Activated naive CD4-positive, alpha-beta T cell treated with anti-CD3 and anti-CD28 coated beads, Interleukin-2, amount 50 U/mL, for 16 hours (primary cell): Measurements from ENCODE around the gene PERM1.

ENCODE experiments used
- DNase-seq: peaks from one replicate; pipeline ENCODE4 v3.0.0-alpha.2; 2020

Gene PERM1

DNA sequence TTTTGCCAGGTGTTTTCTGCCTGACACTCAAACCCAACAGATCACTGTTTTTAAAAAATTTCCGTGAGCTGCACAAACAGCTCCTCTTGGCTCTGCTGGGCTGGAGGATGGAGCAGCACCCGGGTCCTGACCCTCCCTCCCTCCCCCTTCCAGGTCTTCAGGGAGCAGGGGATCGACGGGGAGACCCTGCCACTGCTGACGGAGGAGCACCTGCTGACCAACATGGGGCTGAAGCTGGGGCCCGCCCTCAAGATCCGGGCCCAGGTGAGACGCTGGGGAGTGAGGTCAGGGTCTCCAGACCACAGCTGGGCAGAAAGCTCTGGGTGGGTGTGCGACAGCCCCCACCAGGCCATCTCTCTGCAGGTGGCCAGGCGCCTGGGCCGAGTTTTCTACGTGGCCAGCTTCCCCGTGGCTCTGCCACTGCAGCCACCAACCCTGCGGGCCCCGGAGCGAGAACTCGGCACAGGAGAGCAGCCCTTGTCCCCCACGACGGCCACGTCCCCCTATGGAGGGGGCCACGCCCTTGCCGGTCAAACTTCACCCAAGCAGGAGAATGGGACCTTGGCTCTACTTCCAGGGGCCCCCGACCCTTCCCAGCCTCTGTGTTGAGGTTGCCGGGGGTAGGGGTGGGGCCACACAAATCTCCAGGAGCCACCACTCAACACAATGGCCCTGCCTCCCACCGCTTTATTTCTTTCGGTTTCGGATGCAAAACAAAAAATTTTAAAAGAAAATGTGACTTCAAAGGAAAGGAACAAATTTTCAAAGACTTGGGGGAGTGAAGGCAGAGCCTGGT is 38.1 kb downstream of the PERM1 start:
- DNase-seq, result no peak

DNA sequence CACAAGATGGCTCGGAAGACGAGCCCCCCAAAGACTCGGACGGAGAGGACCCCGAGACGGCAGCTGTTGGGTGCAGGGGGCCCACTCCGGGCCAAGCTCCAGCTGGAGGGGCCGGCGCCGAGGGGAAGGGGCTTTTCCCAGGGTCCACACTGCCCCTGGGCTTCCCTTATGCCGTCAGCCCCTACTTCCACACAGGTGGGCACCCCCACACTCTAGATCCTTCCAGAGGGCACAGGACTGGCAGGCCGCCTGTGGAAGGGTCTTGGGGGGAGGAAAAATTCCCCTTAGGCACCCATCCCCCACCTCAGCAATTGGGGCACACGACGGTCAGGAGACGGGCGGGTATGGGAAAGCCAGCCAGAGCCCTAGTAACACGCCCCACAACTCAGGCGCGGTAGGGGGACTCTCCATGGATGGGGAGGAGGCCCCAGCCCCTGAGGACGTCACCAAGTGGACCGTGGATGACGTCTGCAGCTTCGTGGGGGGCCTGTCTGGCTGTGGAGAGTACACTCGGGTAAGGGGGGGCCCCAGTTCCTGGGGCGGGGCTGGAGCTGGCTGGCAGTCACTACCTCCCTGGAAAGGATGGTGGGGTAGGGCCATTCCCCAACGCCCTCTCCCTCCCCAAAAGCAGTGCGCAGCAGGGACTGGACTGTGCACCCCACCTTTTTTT is 38.9 kb downstream of the PERM1 start:
- no peak for DNase-seq

DNA sequence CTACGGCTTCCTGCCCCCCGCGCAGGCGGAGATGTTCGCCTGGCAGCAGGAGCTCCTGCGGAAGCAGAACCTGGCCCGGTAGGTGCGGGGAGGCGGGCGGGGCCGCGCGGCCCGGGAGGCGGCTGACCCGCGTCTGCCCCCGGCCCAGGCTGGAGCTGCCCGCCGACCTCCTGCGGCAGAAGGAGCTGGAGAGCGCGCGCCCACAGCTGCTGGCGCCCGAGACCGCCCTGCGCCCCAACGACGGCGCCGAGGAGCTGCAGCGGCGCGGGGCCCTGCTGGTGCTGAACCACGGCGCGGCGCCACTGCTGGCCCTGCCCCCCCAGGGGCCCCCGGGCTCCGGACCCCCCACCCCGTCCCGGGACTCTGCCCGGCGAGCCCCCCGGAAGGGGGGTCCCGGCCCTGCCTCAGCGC is 39.5 kb downstream of the PERM1 start:
- DNase-seq, result no peak

DNA sequence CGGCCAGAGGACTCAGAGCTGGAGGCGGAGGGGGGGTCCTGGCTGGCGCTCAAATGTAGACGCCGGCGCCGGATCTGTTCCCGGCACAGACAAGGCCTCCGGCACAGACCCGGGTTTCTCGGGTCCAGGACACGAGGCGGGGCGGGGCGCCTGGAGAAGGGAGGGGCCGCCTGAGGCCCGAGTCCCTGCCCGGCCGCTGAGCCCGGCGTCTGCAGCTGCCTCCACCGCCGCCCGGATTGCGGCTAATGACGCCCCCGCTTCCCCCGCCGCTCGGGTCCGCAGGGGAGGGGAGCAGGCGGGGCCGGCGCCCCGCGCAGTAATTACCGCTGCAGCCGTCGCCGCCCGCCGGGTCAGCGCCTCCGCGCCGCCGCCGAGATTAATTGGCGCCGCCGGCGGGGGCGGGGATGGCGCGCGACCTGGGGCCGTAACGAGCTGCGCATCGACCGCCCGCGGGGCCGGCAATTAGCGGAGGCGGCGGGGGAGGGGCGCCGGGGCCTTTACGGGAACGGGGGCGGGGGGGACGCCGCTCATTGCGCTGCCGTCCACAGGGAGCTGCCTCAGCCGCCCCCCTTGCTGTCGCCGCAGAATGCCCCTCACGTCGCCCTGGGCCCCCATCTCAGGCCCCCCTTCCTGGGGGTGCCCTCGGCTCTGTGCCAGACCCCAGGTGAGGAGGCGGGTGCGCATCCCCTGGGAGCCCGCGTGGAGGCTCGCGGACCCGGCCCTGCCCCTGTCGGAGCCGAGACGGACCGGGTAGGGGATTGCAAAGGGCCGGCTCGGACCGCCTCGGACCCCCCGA is 40.1 kb downstream of the PERM1 start:
- peak; percentile 40 for DNase-seq

DNA sequence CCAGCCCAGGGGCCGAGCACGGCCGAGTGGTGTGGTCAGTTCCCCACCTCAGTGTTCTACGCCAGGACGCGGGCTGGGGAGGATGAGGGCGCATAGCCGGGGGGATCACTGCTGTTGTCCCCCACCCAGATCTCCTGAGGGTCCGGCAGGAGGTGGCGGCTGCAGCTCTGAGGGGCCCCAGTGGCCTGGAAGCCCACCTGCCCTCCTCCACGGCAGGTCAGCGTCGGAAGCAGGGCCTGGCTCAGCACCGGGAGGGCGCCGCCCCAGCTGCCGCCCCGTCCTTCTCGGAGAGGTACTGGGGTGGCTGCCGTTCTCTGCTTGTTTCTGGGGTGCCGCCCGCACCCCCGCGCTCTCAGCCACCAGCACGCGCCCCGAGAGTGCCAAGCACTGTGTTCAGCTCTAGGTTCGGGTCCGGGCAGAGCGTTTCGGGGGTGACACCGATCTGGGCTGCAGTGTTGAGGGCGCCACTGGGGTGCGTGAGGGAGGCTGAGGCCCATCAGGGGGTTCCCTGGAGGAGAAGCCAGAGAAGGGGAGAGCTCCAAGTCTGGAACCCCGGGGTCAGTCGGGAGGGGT is 40.8 kb downstream of the PERM1 start:
- no peak for DNase-seq

DNA sequence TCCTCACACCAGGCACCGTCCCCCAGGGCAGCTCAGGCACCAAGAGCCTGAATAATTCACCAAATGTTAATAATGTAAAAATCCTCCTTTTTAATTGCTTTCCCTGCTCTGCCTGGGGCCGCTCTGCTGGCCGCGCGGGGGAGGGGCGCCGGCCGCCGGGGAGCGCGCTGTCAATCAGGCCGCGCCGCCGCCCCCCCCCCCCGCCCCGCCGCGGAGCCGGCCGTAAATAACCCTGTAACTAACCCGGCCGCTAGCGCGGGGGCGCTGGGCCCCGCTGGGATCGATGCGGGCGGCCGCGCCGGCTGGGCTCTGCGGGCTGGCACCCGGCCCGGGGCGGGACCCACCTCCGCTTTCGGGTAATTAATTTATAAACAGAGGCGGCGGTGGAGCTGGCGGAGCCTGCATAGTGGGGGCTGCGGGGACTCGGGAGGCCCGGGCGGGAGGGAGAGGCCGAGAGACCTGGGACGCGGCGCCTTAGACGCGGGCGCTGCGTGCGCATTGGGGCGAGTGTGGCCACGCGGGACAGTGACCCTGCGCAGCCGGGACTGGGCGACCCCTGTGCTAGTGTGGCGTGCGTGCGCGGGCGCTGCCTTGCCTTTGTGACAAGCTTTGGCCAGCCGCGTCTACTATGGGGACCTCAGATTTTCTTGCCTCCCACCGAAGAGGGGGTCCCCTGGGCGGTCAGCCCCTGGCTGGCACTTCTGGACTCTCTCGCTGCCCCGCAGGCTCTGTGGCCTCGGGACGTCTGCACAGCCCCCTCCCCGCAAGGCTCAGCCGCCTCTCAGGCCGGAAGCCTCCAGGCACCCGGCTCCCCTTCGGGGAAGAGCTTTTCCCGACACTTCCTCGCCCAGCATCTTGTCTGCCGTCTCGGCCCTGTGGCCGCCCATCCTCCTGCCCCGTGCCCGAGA is 41.5 kb downstream of the PERM1 start:
- no peak for DNase-seq

DNA sequence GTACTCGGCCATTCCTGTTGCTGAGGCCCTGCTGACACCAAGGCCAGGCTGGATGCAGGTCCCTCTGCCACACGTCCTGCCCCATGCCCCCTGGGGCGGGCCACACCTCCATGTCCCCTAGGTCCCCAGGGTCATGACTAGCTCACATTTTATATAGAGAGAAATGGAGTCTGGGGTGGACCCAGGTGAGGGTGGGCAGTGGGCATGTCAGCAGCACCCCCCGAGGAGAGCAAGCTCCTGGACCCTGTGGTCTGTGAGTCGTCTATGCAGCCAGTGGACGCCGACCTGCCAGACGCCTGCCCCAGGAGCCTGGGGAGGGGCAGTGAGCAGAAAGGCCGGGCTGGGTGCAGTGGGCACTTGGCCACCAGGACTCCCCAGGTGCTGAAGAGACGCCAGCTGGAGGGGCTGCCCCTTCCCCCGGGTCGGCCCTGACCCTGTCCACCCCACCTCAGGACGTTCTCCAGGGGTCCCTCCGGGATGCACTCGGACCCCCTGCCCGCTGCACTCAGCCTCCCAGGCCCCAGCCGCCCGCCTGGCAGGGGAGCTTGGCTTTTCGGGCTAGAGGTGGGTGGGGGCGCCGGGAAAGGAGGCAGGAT is 42.3 kb downstream of the PERM1 start:
- DNase-seq, result no peak

DNA sequence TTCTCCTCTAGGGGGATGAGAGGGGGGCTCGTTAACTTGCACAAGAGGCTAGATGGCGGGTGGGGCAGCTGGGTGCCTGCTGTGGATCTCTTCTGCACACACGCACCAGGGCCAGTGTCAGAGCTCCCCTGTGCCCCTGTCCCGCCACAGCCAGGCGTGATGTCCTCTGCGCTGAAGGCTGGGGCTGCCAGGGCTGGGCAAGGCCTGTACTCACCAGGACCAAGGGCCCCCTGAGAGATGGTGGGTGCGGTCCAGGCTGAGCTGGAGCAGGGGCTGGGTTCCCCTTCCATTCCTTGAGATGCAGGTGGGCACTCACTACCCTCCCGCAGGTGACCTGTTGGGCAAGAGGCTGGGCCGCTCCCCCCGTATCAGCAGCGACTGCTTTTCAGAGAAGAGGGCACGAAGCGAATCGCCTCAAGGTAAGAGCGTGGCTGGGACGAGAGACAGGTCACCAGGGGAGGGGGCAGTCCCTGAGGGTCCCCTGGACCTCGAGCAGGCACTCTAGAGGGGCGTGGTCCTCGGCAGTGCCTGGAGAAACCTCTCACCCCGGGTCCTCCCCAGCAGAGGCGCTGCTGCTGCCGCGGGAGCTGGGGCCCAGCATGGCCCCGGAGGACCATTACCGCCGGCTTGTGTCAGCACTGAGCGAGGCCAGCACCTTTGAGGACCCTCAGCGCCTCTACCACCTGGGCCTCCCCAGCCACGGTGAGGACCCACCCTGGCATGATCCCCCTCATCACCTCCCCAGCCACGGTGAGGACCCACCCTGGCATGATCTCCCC is 43.0 kb downstream of the PERM1 start:
- no peak for DNase-seq

DNA sequence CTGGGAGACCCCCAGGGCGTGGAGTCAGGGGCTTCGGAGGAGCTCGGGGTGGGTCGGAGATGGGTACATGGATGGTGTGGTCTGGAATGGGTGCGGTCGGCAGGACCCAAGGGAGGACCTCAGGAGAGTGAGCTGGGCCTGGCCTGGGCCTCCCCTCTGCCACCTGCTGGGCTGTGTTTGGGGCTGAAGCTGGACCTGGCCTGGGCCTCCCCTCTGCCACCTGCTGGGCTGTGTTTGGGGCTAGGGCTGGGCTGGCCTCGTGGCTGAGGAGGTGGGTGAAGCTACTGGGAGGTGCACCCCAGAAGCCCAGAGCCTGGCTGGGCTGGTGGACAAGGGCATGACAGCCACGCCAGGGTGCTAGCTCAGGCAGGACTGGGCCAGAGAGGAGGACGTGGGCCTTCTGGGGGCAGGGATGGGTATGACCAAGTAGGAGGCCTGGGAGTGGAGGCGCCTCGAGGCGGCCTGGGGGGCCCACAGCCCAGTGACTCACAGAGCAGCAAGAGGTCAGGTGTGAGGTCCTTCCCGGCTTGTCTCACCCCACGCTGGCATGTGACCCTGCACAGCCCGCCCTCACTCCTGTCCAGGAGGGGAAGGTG is 43.7 kb downstream of the PERM1 start:
- DNase-seq, result no peak

DNA sequence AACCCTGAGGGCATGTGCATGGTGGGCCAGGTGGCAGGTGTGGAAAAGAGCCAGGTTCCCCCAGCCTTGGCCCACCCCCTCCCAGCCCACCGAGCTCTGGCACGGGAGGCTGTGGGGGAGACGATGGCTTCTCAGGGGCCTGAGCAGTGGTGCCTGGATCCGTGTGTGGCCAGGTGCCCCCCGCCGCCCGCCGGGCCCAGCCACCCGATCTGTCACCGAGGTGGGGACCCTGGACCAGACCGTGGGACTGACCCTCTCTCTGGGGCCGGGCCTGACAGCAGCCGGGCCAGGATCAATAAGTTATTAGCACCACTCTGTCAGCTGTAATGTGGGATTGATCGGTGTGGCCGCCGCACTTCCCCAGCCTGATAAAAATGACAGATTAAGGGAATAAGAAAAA is 44.4 kb downstream of the PERM1 start:
- no peak for DNase-seq

DNA sequence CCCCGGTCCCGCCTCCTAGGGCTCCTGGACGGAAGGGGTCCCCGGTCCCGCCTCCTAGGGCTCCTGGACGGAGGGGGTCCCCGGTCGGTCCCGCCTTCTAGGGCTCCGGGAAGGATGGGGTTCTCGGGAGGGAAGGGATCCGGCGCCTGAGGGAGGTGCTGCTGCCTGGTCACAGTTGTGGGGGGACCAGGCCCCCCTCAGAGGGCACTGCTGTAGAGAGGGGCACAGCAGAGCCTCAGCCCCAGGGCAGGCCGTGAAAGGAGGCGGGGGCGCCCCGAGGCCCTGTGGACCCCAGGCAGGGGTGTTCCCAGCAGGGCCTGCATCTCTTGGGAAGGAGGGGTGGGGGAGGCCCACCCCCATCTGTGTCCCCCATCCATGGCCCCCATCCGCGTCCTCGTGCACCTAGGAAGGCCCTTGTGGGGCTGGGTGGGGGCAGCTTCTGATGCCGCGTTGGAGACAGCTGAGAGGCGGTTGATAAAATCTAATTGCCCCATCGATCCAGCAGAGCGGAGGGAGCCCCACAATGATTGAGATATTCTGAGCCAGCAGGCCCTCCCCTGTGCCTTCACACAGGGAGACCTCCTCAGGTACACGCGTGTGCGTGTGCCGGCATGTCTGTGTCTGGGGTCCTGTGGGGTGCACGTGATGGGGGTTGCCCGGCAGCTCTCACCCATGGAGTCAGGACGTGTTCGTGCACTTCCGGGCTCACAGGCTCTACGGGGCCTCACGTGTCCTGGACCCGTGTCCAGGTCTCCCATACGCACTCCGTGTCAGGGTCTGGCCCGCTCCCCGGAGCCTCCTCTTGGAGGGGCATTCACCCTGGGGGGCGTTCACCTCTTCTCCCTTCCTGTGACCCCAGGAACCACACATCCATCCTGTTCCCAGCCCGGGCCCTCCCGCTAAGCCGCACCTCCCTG is 45.3 kb downstream of the PERM1 start:
- DNase-seq, result no peak

DNA sequence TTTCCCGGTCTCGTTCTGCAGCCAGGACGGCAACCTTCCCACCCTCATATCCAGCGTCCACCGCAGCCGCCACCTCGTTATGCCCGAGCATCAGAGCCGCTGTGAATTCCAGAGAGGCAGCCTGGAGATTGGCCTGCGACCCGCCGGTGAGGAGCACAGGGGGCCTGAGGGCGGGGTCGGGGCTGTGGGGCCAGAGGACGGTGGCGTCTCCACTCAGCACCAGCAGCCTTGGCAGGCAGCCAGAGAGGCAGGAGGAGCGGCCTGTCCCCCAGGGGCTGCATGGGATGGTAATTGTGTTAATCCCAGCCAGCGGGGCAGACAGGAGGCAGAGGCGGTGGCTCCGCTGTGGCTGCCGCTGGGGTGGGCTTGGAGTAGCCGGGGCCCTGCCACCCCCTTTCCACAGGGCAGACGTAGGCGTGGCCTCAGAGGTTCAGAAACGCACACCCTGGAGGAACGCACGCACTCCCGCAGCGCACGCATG is 46.1 kb downstream of the PERM1 start:
- DNase-seq, result no peak

DNA sequence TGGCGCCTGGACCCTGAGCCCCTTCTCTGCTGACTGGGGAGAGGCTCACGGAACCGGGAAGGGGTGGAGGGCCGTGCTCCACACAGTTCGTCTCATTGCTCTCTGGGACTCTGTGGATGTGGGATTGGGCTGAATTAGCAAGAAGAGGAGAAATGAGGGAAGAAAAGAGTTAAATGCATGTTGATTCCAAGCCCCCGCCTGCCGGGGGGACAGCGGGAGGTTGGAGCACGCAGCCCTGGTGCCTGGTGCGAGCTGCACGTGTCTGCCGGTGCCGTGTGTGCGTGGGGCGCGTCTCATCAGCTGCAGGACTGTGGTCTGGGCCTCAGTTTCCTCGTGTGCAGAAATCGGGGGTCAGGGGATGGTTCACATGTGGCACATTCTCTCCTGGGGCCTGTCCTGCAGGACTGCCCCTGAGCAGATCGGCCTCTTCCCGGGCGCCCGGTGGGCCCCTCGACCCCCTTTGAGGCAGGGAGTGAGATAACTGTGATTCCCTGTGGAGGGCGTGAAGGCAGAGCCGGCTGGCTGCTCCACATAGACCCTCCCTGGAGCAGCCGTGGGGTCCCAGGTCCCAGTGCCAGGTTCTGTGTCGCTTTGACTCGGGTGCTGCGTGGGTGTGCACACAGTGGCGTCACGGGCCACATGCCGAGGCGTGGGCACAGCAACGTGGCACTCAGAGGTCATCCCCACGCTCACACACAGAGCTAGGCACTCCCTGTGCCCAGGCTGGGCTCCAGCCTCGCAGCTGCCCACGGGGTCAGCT is 46.7 kb downstream of the PERM1 start:
- DNase-seq, result no peak

DNA sequence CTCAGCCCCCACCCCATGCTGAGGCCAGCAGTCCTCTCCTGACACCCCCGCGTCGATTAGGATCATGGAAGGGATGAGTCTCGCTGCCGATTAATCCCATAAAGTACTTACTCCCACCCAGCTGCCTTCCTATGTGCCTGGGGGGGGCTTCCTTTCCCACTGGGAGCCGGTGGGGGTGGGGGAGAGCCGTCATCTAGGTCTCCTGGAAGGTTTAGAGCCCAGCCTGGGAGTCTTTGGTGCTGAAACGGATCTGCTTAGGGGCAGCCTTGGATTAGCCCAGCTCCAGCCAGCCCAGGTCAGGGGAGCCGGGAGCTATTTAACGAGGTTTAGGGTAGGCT is 48.3 kb downstream of the PERM1 start:
- DNase-seq, result no peak

DNA sequence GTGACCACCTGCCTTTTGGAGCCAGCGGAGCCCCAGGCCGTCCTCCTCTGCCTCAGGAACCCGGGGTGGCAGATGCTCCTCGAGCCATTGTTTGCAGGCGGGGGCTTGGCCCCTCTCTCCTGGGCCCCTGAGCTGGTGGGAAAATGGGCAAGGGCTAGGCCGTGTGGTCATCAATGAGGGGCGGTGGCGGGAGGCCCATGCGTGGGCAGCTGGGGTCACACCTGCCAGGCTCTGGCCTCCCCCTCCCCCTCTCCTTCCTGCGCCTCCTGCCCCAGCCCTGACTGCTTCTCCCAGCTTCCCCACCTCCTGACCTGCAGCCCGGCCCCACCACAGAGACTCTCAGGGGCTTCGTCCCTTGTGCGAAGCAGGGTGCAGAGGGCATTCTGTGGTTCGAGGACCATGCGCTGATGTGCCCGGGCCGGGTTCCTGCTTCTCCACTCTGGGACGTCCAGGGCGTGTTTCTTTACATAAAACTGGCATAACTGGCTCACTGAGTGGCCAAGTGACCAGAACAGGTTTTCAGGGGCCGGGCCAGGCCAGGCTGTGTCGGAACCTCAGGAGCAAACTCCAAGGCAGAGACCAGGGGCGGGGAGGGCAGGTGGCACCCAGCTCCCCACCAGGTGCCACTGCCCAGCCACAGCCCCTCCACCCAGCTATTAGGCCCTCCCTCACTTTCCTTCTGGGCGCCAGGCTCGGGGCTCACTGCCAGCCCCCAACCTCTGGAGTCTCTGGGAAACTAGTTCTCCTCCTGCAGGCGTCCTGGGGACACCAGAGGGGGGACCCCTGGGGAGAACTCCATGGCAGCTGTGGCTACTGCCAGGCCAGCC is 48.9 kb downstream of the PERM1 start:
- no peak for DNase-seq

DNA sequence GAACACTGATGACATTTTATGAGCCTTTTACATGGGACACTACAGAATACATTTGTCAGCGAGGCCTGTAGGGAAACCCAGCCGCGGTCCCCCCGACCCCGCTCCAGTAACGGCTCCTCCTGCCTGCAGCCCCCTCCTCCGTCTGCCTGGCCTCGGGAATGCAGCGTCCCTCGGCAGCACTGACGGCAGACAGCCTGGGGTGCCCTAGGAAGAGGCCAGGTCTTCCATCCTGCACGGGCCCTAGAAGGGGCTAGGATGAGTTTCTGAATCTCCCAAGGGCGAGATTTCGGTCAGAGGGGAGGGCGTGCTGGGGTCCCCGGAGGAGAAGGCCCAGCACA is 49.8 kb downstream of the PERM1 start:
- DNase-seq, result no peak

DNA sequence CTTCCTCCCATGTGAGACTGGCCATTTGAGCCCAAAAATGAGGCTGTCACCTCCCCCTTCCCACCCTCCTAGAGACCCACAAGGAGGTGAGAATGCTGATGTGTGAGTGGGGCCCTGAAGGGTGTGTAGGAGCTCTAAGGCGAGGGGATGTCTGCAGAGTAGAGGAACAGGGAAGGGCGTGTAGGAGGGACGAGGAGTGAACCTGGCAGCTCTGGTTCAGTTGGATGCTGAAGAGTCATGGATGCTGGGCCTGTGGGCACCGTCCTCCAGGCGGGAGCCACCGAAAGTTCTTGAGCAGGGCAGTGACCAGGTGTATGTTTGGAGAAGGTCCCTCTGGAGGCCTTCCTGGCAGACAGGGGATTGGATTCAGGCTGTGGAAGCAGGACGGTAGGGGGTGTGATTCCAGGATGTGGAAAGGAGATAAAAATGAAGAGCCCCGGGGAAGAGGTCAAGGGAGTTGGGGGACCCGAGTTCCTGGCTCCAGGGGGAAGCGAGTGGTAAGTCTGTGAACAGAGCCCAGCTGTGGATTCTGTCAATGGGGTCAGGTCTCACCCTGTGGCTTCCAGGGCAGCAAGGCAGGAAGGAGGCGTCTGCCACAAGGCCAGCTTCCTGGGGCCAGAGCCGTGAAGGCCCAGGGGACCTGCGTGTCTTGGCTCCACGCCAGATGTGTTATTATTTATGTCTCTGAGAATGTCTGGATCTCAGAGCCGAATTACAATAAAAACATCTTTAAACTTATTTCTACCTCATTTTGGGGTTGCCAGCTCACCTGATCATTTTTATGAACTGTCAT is 50.3 kb downstream of the PERM1 start:
- DNase-seq, result no peak
